Cardiac septum (tissue), 1 donor: ENCODE measurements around the gene DIAPH2. TPM values are rescaled to one million over a fixed set of nuclear protein-coding genes. Genes with fewer than 3 reads are reported as not detected.

Experiments used
- DNase-seq: peaks from one replicate; pipeline ENCODE4 v3.0.0-alpha.2; 2020; ENCODE audit warnings: low spot score
- intact Hi-C: fragments of 100-400 bp; cut with DNase I; formaldehyde crosslinking; loops from one replicate; pipeline ENCODE4 v1.14.0; 2022
- total RNA-seq: library from RNA; stranded (reverse); fragmentation: NEBNext Ultra II Directional; extraction: Animal tissue kit (Norgen Biotek cat#: 25700); gene quantifications from one replicate; pipeline ENCODE4 v1.2.1, GENCODE V29; 2021
- donor health status: DM: no; HTN: no; CAD: no.

Gene DIAPH2
- total RNA-seq, 1 donor from 2014 or later, result 13.5 TPM

DNA sequence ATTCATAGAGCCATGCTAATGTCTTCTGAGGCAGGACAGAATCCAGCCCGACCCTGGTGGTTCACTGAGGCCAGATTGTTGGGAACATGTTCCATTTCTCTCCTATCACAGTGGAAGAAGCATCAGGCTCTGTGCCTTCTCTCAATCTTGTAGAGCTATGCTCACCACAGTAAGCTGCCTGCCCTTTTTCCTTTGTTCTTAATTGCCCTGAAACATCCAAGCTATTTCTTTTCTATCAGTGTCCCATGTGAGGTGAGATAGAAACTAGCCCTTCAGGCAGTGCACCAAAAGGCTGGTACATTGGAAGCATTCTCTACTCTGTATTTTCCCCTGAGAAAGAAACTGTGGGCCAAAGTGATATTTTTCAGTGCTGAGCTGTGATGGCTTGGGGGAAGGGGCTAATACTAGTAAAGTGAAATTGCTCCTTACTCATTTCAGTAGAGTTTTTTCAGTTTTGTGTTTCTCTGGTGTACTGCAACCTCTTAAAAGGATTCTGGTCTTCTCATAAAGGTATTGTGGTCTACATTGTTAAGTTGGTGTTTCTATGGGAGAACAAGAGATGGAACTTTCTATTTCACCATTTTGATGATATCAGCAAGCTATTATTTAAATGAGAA lies 810.2 kb downstream of the DIAPH2 start:
- no peak for DNase-seq
- intact Hi-C loops, result no loop called here

DNA sequence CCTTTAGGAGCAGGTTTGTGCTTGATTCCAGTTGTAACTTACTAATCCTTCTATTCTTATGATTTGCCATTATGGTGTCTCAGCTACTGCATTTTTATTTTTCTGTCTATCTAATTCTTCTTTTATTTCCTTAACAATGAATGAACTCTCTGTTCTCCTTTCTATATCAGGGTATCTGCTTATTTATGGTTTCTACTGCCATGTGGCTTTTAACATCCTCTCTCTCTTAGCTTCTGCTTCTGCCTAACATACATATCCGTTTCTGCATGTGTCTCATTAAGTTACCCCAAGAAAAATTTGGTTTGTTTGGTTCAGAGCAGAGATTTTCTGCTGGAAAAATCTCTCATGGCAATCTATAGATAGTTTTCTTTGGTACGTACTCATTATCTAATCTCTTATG lies 813.5 kb downstream of the DIAPH2 start:
- DNase-seq, result no peak
- intact Hi-C loops, result no loop called here

DNA sequence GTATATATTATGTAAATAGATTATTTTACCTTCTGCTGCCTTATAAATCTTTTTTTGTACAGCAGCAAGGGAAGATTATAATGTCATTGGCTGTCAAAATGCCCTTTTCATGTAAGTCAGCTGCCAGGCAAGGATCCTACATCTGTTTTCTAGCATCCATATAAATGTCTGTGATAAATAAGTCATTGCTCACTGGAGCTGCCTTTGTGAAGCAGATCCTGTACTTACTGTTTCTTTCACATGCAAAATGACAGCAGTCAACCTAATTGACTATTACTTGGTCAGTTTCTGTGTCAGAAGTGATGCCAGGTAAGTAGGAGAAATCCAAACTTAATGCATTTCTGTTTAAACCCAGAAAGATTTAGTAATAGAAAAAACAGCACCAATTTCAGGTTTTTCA lies 819.8 kb downstream of the DIAPH2 start:
- intact Hi-C loops, result no loop called here
- no peak for DNase-seq

DNA sequence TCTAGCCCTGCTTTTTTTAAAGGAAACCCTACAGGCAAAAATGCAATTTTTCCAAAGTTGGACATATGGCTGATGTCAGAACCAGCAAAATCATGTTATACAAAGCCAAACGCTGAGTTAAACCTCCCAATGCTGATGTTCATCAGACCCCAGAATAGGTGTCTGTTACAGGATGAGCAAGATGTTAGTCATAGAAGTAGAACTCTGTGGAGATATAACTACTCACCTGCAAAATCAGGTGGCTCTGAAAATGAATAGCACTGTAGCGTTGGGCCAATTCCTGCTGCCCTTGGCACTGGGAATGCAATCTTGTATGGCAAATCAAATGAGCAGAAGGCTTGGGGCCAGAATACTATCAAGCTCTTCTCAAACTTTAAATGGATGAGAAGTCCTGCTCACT lies 833.1 kb downstream of the DIAPH2 start:
- intact Hi-C loops, result no loop called here
- DNase-seq, result no peak

DNA sequence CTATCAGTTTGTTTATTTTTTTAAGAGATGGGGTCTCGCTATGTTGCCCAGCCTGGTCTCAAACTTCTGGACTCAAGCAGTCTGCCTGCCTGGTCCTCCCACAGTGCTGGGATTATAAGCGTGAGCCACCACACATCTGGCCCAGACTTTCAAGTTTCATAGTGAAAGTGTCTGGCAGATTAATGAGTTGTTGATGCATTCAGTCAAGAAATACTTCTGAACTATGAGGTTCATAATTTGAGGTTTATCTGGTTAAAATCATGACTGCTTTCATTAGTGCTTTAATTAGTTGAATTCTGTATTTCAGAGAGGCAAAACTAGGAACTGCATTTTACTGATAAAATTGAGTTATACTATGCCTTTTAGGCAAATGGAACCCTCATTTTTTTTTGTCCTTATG lies 837.7 kb downstream of the DIAPH2 start:
- intact Hi-C loops, result no loop called here
- no peak for DNase-seq

DNA sequence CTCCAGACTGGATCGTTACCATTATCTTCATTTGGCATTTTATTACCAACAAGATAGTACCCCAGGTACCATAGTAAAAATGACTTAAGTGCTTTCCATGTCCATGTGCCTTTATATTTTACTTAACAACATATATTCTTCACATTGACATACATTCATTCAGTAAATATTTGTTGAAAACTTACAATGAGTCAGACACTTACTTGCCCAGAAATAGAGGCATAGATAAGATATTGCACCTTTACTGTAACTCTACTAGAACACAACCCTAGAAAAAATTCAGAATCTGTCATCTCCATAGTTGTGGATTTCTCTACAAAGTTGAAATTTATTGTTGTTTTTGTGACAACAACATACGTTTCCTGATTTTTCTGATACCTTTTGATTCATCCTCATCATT lies 839.7 kb downstream of the DIAPH2 start:
- intact Hi-C loops, result no loop called here

DNA sequence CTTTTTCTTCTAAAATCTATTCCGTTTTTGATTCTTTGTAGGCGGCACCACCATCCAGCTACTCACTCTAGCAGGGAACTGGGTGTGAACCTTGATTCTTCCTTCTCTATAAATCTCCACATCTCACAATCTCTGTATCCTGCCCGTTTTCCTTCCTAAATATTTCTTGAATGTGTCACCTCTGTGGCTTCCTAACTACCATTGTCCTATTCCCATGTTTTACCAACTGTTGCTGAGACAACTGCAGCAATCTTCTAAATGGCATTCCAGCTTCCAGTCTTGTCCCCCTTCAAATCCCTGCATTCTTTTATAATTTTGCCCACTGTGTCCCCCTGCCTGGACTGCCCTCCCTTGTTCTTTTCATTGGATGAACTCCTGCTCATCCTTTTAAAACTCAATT lies 840.4 kb downstream of the DIAPH2 start:
- no peak for DNase-seq

More for the DNA sequence above, 839.7 kb downstream of the DIAPH2 start:
- no peak for DNase-seq

DNA sequence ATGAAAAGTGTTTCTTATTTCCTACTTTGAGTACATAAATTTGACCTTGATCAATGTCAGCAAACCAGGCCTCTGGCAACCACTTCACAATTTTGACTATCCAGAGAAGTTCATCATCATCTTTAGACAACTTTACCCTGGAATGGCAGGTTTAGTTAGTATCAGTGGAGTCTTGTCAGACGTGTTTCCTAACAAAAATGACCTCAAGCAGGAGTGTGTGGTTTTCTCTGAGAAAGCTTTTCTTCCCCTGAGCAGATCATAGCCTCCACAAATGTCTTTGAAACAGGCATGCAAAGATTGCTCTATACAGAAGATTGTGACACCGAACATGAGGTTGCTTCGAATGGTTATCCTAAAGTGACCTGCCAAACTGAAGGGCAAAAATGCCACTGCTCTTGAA lies 841.3 kb downstream of the DIAPH2 start:
- intact Hi-C loops, result no loop called here
- DNase-seq, result no peak

More for the DNA sequence above, 840.4 kb downstream of the DIAPH2 start:
- intact Hi-C loops, result no loop called here

DNA sequence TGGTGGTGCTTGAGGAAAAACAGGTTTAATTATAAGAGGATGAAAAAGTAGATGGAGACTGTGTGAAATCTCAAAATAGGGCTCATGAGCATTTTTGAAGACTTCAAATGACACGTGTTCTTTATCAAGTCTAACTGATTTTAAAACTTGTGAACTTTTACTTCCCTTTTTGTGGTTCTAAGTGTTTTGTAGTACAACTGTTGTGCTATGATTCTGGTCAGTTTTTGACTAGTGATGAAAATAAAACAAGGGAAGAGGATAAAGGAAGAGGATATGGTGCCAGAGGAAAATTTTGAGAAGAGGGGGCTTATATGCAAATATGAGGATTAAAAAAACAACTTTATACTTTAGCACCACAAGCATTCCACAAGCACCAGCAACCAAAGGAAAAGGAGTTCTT lies 843.1 kb downstream of the DIAPH2 start:
- no peak for DNase-seq
- intact Hi-C loops, result no loop called here

DNA sequence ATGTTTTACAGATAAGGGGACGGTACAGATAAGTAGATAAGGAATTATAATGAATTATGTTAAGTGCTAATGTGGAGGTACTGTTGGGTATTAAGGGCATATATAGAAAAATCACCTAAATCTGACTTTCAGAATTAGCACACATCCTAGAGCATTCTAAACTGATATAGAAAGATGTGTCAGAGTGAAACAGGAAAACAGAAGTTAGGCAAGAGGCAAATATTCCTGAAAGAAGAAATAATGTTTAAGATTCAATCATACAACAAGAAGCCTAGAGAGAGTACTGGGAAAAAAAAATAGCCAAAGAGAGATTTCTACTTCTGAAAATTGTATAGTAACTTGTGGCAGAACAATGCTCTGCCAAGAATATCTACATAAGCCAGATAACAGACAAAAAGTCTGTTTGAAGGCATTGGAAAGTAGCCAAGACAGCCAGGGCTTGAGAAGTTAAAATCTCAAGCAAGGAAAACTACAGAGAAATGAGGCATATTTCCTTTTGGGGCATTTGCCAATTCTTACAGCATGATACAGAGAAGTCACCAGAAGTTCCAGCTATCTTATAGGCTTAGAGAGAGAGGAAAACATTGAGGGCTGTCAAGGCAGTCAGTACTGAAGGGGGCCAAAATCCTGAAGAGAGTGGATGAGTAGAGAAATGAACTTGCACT lies 845.0 kb downstream of the DIAPH2 start:
- DNase-seq, result no peak
- intact Hi-C loops, result no loop called here

DNA sequence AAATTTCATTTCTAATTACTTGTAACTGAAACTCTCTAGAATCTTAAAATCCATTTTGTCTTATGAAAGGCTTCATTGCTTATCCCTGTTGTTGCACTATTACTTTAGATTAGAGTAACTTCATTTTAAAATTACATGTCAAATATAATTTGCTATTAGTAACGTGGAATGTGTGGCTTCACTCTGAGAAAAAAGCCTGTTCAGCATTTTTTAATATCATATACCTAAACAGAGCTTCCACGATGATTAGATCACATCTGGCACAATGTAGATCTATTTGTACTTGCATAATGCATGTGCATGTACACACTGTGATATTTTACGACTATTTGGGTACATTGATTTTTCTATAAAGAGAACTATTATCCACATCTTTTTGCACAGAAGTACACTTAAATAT lies 847.2 kb downstream of the DIAPH2 start:
- DNase-seq, result no peak
- intact Hi-C loops, result no loop called here

DNA sequence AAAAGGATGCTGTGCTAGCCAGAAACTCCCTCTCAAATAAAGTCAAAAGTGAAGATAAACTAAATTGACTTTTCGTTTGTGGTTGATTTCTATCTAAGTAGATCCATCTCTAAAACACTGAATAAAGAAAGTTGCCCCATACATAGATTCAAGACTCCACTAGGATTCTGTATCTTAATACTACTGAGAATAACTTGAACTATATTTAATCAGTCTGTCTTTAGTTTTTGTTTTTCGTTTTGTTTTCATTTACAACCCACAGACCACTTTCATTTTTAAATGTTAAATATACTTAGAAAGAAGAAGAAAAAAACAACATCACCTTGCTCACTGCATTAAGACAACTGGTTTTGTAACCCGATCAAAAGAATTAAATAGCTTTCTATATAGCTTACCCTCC lies 854.1 kb downstream of the DIAPH2 start:
- intact Hi-C loops, result no loop called here
- no peak for DNase-seq

DNA sequence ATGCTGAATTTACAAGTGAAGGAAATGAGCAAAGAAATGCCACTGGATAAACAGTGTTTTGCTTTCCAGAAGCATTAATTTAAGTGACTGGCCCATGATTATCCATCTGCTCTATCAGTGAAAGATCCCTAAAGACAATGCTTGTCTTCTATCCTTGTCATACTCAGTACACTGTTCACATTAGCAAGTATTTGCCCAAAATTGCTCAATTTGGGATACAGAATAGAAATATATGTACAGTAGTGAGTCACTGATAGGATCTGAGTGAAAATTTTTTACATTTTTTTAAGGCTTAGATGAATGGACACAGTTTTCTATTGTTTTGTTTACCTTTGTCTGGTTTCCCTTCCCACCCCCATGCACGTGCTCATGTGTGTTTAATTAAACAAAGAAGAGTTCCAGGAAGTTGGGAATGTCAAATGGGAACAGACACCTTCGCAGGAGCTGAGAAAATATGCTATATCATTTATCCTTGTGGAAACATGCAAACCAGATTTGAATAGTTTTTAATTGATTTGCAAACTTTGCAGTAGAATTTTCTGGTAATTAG lies 855.4 kb downstream of the DIAPH2 start:
- no peak for DNase-seq
- intact Hi-C loops, result no loop called here

DNA sequence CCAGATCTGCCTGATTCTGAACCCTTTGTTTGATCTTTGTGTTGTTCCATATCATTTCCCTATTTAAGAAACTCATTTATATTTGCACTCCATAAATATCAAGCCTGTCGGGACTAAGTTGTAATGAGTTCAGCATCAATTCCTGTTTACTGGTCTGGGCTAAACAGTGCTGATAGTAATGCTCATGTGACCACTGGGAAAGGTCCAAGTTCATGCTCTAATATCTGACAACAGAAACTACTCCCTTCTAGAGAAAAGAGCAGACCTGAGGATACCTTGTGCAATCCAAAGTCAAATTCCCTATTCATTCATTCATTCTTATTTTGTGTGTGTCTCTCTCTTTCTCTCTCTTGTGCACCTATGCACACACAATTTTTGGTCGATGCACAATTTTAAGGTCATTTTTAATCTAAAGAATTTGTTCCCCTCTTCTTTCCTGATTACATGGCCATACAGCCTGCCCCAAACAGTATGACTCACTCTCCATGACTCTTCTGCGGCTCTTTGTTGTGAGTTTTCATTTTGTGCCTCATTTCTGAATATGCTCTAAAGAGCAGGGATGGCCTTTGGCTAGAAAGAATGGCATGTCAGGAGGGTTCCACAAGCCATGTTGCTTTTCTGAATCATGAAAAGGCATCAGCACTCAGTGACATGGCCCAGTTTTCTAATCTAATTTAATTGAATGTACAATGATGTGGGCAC lies 863.4 kb downstream of the DIAPH2 start:
- DNase-seq, result no peak
- intact Hi-C loops, result no loop called here

DNA sequence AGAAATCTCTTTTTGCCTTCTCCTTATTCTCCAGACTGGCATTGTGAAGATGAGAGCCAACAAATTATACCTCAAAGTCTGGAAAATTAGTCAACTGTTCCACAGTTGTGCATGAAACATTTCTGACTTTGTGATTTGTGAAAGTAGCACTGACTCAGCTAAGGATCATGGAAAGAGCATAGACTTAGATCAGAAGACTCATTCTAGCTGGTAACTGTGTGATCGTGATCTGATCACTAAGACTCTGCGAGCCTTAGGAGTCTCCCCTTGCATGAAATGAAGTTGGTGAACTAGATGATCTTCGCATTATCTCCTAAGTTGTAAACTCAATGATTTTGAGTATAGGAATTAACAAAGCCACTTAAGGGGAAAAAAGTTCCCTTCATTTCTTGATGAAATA lies 867.2 kb downstream of the DIAPH2 start:
- DNase-seq, result no peak
- intact Hi-C loops, result no loop called here

DNA sequence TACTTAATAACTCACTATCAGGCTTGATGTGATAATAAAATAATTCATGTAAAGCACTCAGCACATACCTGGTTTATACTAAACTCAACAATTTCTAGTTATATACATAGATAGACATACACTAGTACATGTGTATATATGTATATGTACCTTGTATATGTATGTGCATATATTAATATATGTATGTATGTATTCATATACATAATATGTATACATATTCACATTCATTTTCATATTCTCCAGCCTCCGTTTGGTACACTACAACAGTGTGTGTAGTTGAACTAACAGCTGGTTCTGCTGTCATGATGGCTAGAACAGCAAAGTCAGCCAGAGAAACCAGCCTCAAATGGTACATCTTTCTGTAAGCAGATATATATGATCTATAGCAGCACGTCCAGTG lies 869.2 kb downstream of the DIAPH2 start:
- no peak for DNase-seq
- intact Hi-C loops, result no loop called here

DNA sequence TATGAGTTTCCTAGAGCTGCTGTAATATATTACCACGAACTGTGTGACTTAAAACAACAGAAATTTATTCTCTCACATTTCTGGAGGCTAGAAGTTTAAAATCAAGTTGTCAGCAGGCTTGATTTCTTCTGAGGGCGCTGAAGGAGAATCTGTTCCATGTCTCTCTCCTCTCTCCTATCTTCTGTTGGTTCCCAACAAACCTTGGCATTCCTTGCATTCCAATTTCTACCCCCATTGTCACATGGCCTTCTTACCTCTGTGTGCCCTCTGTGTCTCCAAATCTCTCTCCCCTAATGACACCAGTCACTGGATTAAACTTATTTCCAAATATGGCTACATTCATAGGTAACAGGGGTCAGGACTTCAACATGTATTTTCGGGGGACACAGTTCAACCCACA lies 871.7 kb downstream of the DIAPH2 start:
- no peak for DNase-seq
- intact Hi-C loops, result no loop called here

DNA sequence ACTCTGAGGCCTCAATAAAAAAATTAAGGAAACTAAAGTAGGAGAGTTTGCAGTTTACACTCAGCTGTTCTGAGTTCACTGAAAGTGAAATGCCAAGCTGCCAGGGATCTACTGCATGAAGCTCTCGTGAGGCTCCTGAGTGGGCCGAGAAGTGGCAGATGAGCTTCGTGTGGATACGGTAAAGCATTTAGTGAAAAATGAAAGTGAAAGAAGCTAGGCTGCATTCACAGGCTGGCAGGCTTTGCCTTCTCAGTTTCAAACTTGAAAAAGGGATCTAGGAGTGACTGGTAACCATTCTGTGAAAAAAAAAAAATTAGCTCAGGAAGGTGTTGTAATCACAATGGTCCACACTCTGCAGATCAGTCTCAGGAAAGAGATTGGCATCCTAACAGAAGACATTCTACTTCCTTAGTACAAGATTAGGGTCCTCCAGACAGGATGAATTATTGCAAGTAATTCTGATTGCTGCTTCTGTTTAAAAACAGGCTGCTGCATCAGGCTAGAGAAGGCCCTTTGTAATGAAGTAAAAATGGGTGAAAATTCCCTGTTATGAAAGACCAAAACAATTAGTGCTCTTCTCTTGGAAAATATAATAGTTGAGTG lies 879.0 kb downstream of the DIAPH2 start:
- no peak for DNase-seq
- intact Hi-C loops, result no loop called here

DNA sequence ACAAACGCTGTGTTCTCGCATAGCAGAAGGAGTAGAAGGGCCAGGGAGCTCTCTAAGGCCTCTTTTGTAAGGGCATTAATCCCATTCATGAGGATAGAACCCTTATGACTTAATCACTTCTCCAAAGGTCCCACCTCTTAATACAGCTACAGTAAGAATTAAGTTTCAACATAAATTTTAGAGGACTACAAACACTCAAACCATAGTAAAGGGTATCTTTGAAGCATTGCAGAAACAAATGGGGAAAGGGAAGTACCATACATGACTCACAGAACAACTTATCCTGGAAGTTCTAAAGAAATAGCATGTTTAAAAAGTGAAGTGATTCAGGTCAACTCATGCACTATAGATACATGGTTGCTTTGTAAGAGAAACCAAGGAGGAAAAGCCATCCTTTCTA lies 879.9 kb downstream of the DIAPH2 start:
- intact Hi-C loops, result no loop called here

DNA sequence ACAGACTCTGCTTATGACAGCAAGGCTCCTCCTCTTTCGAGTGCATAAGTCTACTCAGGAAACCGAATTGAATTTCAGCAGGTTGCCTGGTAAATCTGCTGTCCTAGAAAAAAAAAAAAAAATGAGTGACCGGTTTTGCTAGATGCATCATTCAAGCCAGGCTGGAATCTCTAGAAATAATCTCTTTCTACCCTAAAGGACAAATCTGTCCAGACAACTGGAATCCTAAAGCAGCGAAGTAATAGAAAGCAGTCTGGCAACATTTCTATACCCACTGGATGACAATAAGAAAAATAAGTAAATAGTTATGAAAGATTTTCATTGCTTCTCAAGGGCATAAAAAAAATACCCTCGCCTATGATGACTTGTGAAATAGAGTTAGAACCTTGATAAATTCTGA lies 902.5 kb downstream of the DIAPH2 start:
- intact Hi-C loops, result no loop called here
- DNase-seq, result no peak

More for the DNA sequence above, 879.9 kb downstream of the DIAPH2 start:
- DNase-seq, result no peak
